ENCODE results near the gene TUBB4A. TPM values are rescaled to one million over a fixed set of nuclear protein-coding genes. Genes with fewer than 3 reads are reported as not detected.

The TUBB4A gene
- total RNA-seq, 1 donor from 2014 or later = 1.7 TPM

GRCh38 chr19:6451583-6452222 lies 50.4 kb downstream of the TUBB4A start:
- Histone ChIP-seq H3K36me3 (ENCODE audit: insufficient read depth, low read length) (no peaks in the 10 kb centered on the region), H4K20me1 (ENCODE audit: insufficient read depth, low read length) (no peaks in the 10 kb centered on the region), H3K9me3 (ENCODE audit: insufficient read depth, low read depth, low read length) (peaks cover 8% of the 10 kb centered on the region), H3K27me3 (ENCODE audit: insufficient read depth, low read length) (no peaks in the 10 kb centered on the region), H3K9ac (ENCODE audit: low read length) (no peak overlapping the region), H3K4me2 (ENCODE audit: low read length) (no peak overlapping the region), H3K79me2 (ENCODE audit: insufficient read depth, low read length) (no peaks in the 10 kb centered on the region), H3K4me3 (ENCODE audit: insufficient read depth, low read depth, low read length) (no peak overlapping the region), H3K4me1 (ENCODE audit: insufficient read depth, low read length) (no peaks in the 10 kb centered on the region), H2AFZ (ENCODE audit: low read depth, low read length) (no peak overlapping the region), H3K27ac (ENCODE audit: low read depth, low read length) (no peak overlapping the region)
- no peaks in the 10 kb centered on the region for H3K27me3 Mint-ChIP-seq (ENCODE audit: low read depth, unreplicated experiment)
- FAIRE-seq (no peak), DNase-seq (ENCODE audit: low read depth) (no peak)
- H3K4me1 Mint-ChIP-seq (ENCODE audit: low read depth, unreplicated experiment) = no peaks in the 10 kb centered on the region
- no peak overlapping the region for H3K4me3 Mint-ChIP-seq (ENCODE audit: unreplicated experiment)
- H3K36me3 Mint-ChIP-seq (ENCODE audit: low read depth, unreplicated experiment) = peaks cover 25% of the 10 kb centered on the region
- peaks cover 13% of the 10 kb centered on the region for H3K9me3 Mint-ChIP-seq (ENCODE audit: unreplicated experiment)
- TF ChIP-seq, protein P1, sequence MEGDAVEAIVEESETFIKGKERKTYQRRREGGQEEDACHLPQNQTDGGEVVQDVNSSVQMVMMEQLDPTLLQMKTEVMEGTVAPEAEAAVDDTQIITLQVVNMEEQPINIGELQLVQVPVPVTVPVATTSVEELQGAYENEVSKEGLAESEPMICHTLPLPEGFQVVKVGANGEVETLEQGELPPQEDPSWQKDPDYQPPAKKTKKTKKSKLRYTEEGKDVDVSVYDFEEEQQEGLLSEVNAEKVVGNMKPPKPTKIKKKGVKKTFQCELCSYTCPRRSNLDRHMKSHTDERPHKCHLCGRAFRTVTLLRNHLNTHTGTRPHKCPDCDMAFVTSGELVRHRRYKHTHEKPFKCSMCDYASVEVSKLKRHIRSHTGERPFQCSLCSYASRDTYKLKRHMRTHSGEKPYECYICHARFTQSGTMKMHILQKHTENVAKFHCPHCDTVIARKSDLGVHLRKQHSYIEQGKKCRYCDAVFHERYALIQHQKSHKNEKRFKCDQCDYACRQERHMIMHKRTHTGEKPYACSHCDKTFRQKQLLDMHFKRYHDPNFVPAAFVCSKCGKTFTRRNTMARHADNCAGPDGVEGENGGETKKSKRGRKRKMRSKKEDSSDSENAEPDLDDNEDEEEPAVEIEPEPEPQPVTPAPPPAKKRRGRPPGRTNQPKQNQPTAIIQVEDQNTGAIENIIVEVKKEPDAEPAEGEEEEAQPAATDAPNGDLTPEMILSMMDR (IDR thresholded peaks at IDR 0.05; ENCODE audit: insufficient read depth, low read depth, low read length) = no peak
- no peak for TF ChIP-seq EZH2 (IDR thresholded peaks at IDR 0.05; ENCODE audit: insufficient read depth, low read length)
- no peak overlapping the region for H3K27ac Mint-ChIP-seq (ENCODE audit: unreplicated experiment)

- Mint-ChIP-seq H3K9me3 (ENCODE audit: unreplicated experiment) (peaks cover 10% of the 10 kb centered on the region), H3K36me3 (ENCODE audit: low read depth, unreplicated experiment) (peaks cover 28% of the 10 kb centered on the region), H3K27ac (ENCODE audit: unreplicated experiment) (no peak overlapping the region)
Measured at GRCh38 chr19:6450166-6450565, 51.9 kb downstream of the TUBB4A start.

GRCh38 chr19:6448045-6448444 lies 54.1 kb downstream of the TUBB4A start:
- H3K4me3 Mint-ChIP-seq (ENCODE audit: unreplicated experiment) = no peak overlapping the region
- FAIRE-seq (no peak), DNase-seq (ENCODE audit: low read depth) (no peak)
- H3K27me3 Mint-ChIP-seq (ENCODE audit: low read depth, unreplicated experiment) = no peaks in the 10 kb centered on the region
- H3K27ac Mint-ChIP-seq (ENCODE audit: unreplicated experiment) = no peak overlapping the region
- Histone ChIP-seq H4K20me1 (ENCODE audit: insufficient read depth, low read length) (no peaks in the 10 kb centered on the region), H3K9ac (ENCODE audit: low read length) (no peak overlapping the region), H2AFZ (ENCODE audit: low read depth, low read length) (no peak overlapping the region), H3K4me3 (ENCODE audit: insufficient read depth, low read depth, low read length) (no peak overlapping the region), H3K27ac (ENCODE audit: low read depth, low read length) (no peak overlapping the region), H3K4me1 (ENCODE audit: insufficient read depth, low read length) (no peaks in the 10 kb centered on the region), H3K9me3 (ENCODE audit: insufficient read depth, low read depth, low read length) (no peaks in the 10 kb centered on the region), H3K27me3 (ENCODE audit: insufficient read depth, low read length) (no peaks in the 10 kb centered on the region), H3K79me2 (ENCODE audit: insufficient read depth, low read length) (no peaks in the 10 kb centered on the region), H3K4me2 (ENCODE audit: low read length) (no peak overlapping the region), H3K36me3 (ENCODE audit: insufficient read depth, low read length) (no peaks in the 10 kb centered on the region)
- H3K9me3 Mint-ChIP-seq (ENCODE audit: unreplicated experiment) = peaks cover 5% of the 10 kb centered on the region
- H3K36me3 Mint-ChIP-seq (ENCODE audit: low read depth, unreplicated experiment) = peaks cover 12% of the 10 kb centered on the region
- TF ChIP-seq EZH2 (IDR thresholded peaks at IDR 0.05; ENCODE audit: insufficient read depth, low read length) = no peak
- no peaks in the 10 kb centered on the region for H3K4me1 Mint-ChIP-seq (ENCODE audit: low read depth, unreplicated experiment)

More at GRCh38 chr19:6450166-6450565, 51.9 kb downstream of the TUBB4A start:
- H3K4me1 Mint-ChIP-seq (ENCODE audit: low read depth, unreplicated experiment) = no peaks in the 10 kb centered on the region
- no peak overlapping the region for H3K9ac ChIP-seq (ENCODE audit: low read length)
- no peak overlapping the region for H3K4me2 ChIP-seq (ENCODE audit: low read length)
- DNase-seq (ENCODE audit: low read depth) (no peak), FAIRE-seq (no peak)
- H2AFZ ChIP-seq (ENCODE audit: low read depth, low read length) = no peak overlapping the region
- H3K27me3 ChIP-seq (ENCODE audit: insufficient read depth, low read length) = no peaks in the 10 kb centered on the region
- H3K4me3 Mint-ChIP-seq (ENCODE audit: unreplicated experiment) = no peak overlapping the region
- H3K9me3 ChIP-seq (ENCODE audit: insufficient read depth, low read depth, low read length) = peaks cover 8% of the 10 kb centered on the region
- H3K27me3 Mint-ChIP-seq (ENCODE audit: low read depth, unreplicated experiment) = no peaks in the 10 kb centered on the region
- H3K79me2 ChIP-seq (ENCODE audit: insufficient read depth, low read length) = no peaks in the 10 kb centered on the region
- no peak for TF ChIP-seq EZH2 (IDR thresholded peaks at IDR 0.05; ENCODE audit: insufficient read depth, low read length)
- TF ChIP-seq, protein P1 (IDR thresholded peaks at IDR 0.05; ENCODE audit: insufficient read depth, low read depth, low read length) = no peak
- no peak overlapping the region for H3K4me3 ChIP-seq (ENCODE audit: insufficient read depth, low read depth, low read length)
- H3K36me3 ChIP-seq (ENCODE audit: insufficient read depth, low read length) = no peaks in the 10 kb centered on the region
- no peaks in the 10 kb centered on the region for H4K20me1 ChIP-seq (ENCODE audit: insufficient read depth, low read length)
- H3K27ac ChIP-seq (ENCODE audit: low read depth, low read length) = no peak overlapping the region
- no peaks in the 10 kb centered on the region for H3K4me1 ChIP-seq (ENCODE audit: insufficient read depth, low read length)
